Fibroblast of the aortic adventitia (primary cell): ENCODE results near the gene CELA1. TPM values are rescaled to one million over a fixed set of nuclear protein-coding genes. Genes with fewer than 3 reads are reported as not detected.

ENCODE experiments used
- DNase-seq: peaks from one replicate; pipeline ENCODE4 v3.0.0-alpha.2; 2010; ENCODE audit warnings: low read depth
- H3K4me3 ChIP-seq: 2 replicates; pipeline ENCODE4 v1.5.1; 2011; ENCODE audit warnings: low read depth, mild to moderate bottlenecking, control low read depth, low read length, moderate library complexity
- CTCF ChIP-seq: IDR thresholded peaks from 2 replicates; pipeline ENCODE4 v1.5.1; 2011; ENCODE audit warnings: mild to moderate bottlenecking, low read length, control low read depth, inconsistent platforms; ENCODE audit not compliant: insufficient read depth
- total RNA-seq: library from RNA; depleted of rRNA; stranded (reverse); fragments of >200 nt; gene quantifications from 2 replicates; pipeline ENCODE4 v1.2.3, GENCODE V29; 2012; ENCODE audit warnings: low replicate concordance

The CELA1 gene
- total RNA-seq, 1 donor = not detected

- no peak overlapping the region for H3K4me3 ChIP-seq
- TF ChIP-seq CTCF = no peak
- DNase-seq = no peak
Measured at GRCh38 chr12:51383269-51383905, 36.9 kb upstream of the CELA1 start.

GRCh38 chr12:51382173-51382572, 35.7 kb upstream of the CELA1 start:
- no peak overlapping the region for H3K4me3 ChIP-seq
- TF ChIP-seq CTCF = no peak

GRCh38 chr12:51381226-51382079, 35.0 kb upstream of the CELA1 start:
- peak; percentile 72 for DNase-seq
- H3K4me3 ChIP-seq = no peak overlapping the region
- no peak for TF ChIP-seq CTCF

More at GRCh38 chr12:51382173-51382572, 35.7 kb upstream of the CELA1 start:
- DNase-seq = no peak

GRCh38 chr12:51379571-51379970, 33.1 kb upstream of the CELA1 start:
- H3K4me3 ChIP-seq = no peak overlapping the region
- TF ChIP-seq CTCF = no peak
- no peak for DNase-seq

- no peak for DNase-seq
- TF ChIP-seq CTCF = no peak
Measured at GRCh38 chr12:51378749-51379148, 32.3 kb upstream of the CELA1 start.

GRCh38 chr12:51377099-51377984, 30.9 kb upstream of the CELA1 start:
- no peak for TF ChIP-seq CTCF
- H3K4me3 ChIP-seq = no peak overlapping the region
- peak; percentile 60 for DNase-seq

More at GRCh38 chr12:51378749-51379148, 32.3 kb upstream of the CELA1 start:
- H3K4me3 ChIP-seq = no peak overlapping the region
